ENCODE results near the gene ZSWIM2. TPM values are rescaled to one million over a fixed set of nuclear protein-coding genes. Genes with fewer than 3 reads are reported as not detected.
"Not testable (repeated sequence)": the region's sequence is repeated elsewhere in the genome, so short reads cannot be mapped to it uniquely, and the experiment has no call there.

The ZSWIM2 gene
- total RNA-seq (ENCODE audit: insufficient read depth, low replicate concordance) = 0.96 TPM

GRCh38 chr2:186848873-186849578, at the start of gene ZSWIM2:
ZSWIM2 (minus strand) TSS chr2:186849170; CDS start chr2:186849130, 40 bp downstream.
- peak; percentile 82 for DNase-seq (ENCODE audit: low spot score)

- DNase-seq (ENCODE audit: low spot score) = not testable (repeated sequence)
These were observed 47.2 kb upstream of the ZSWIM2 start for GRCh38 chr2:186896220-186896619.

GRCh38 chr2:186895451-186895850, 46.5 kb upstream of the ZSWIM2 start:
- DNase-seq (ENCODE audit: low spot score) = no peak

GRCh38 chr2:186894478-186894877, 45.5 kb upstream of the ZSWIM2 start:
- no peak for DNase-seq (ENCODE audit: low spot score)

GRCh38 chr2:186892821-186893220, 43.9 kb upstream of the ZSWIM2 start:
- DNase-seq (ENCODE audit: low spot score) = no peak

GRCh38 chr2:186891185-186891621, 42.2 kb upstream of the ZSWIM2 start:
- DNase-seq (ENCODE audit: low spot score) = peak; percentile 89

GRCh38 chr2:186889101-186889879, 40.3 kb upstream of the ZSWIM2 start:
- no peak for DNase-seq (ENCODE audit: low spot score)

GRCh38 chr2:186887107-186888090, 38.4 kb upstream of the ZSWIM2 start:
- peak; percentile 98 for DNase-seq (ENCODE audit: low spot score)

- DNase-seq (ENCODE audit: low spot score) = peak; percentile 68
These were observed 35.6 kb upstream of the ZSWIM2 start for GRCh38 chr2:186884587-186884986.

GRCh38 chr2:186883666-186884065, 34.7 kb upstream of the ZSWIM2 start:
- no peak for DNase-seq (ENCODE audit: low spot score)

- no peak for DNase-seq (ENCODE audit: low spot score)
These were observed 33.6 kb upstream of the ZSWIM2 start for GRCh38 chr2:186882511-186883071.

- DNase-seq (ENCODE audit: low spot score) = no peak
These were observed 32.7 kb upstream of the ZSWIM2 start for GRCh38 chr2:186881660-186882059.

- no peak for DNase-seq (ENCODE audit: low spot score)
These were observed 30.3 kb upstream of the ZSWIM2 start for GRCh38 chr2:186879312-186879711.

GRCh38 chr2:186874713-186875112, 25.7 kb upstream of the ZSWIM2 start:
- DNase-seq (ENCODE audit: low spot score) = no peak

GRCh38 chr2:186871881-186872280, 22.9 kb upstream of the ZSWIM2 start:
- DNase-seq (ENCODE audit: low spot score) = no peak

GRCh38 chr2:186868344-186868743, 19.4 kb upstream of the ZSWIM2 start:
- DNase-seq (ENCODE audit: low spot score) = peak; percentile 11

- peak; percentile 50 for DNase-seq (ENCODE audit: low spot score)
These were observed 14.1 kb upstream of the ZSWIM2 start for GRCh38 chr2:186862869-186863709.

- no peak for DNase-seq (ENCODE audit: low spot score)
These were observed 6.2 kb upstream of the ZSWIM2 start for GRCh38 chr2:186855216-186855615.

- peak; percentile 22 for DNase-seq (ENCODE audit: low spot score)
These were observed 5.0 kb upstream of the ZSWIM2 start for GRCh38 chr2:186853951-186854350.

- no peak for DNase-seq (ENCODE audit: low spot score)
These were observed 3.5 kb upstream of the ZSWIM2 start for GRCh38 chr2:186852508-186852907.

Data from umbilical cord (tissue), 2 donors.